HEK293 (cell line): ENCODE results near the gene RSU1.
A peak's percentile ranks its signal among the peaks of the same experiment; 100 is the strongest.

Experiments used
- CTCF ChIA-PET: fragments of 350-600 bp; formaldehyde crosslinking; extraction: SDS; loops from one replicate; lab custom pipeline; 2021; ENCODE audit warnings: antibody characterized with exemption; lab: Yijun Ruan, JAX
- POLR2A ChIA-PET: fragments of 300-600 bp; formaldehyde crosslinking; extraction: SDS; loops from one replicate; lab custom pipeline; 2020; ENCODE audit warnings: antibody characterized with exemption, inconsistent platforms; lab: Yijun Ruan, JAX
- H3K27ac ChIP-seq: fragments of 200-500 bp; sonication (Bioruptor generic); 2 replicates; pipeline ENCODE4 v1.5.1; 2014; ENCODE audit warnings: low read depth, low read length, control low read depth, inconsistent platforms; ENCODE audit errors: extremely low read depth
- H3K36me3 ChIP-seq, 2 experiments: fragments of 200-500 bp in 1 of 2; sonication (Bioruptor generic) in 1 of 2; 1 replicate in 1 of 2; 2 replicates in 1 of 2; pipeline ENCODE4 v1.5.1; 2014 to 2017; ENCODE audit warnings: inconsistent platforms in 2 of 2, low read length in 2 of 2; ENCODE audit not compliant: control insufficient read depth in 2 of 2, insufficient read depth in 1 of 2
- H3K4me1 ChIP-seq: fragments of 200-500 bp; sonication (Bioruptor generic); 2 replicates; pipeline ENCODE4 v1.5.1; 2014; ENCODE audit warnings: mild to moderate bottlenecking, low read length, inconsistent platforms; ENCODE audit not compliant: control insufficient read depth, insufficient read depth
- H3K4me3 ChIP-seq: 2 replicates; pipeline ENCODE4 v1.5.1; 2011; ENCODE audit warnings: low read depth, mild to moderate bottlenecking, control low read depth, low read length, moderate library complexity
- H3K9me3 ChIP-seq: fragments of 200-500 bp; sonication (Bioruptor generic); 2 replicates; pipeline ENCODE4 v1.5.1; 2014; ENCODE audit warnings: low read depth, low read length, inconsistent platforms; ENCODE audit not compliant: control insufficient read depth, insufficient read depth
- BCL11B ChIP-seq: fragments of 450-650 bp; formaldehyde crosslinking; IDR thresholded peaks from 2 replicates; pipeline ENCODE4 v1.5.1; 2016; ENCODE audit warnings: low read depth, missing biosample characterization, missing genetic modification characterization
- HOXA7 ChIP-seq: sonication (generic); formaldehyde crosslinking; IDR thresholded peaks from 2 replicates; pipeline ENCODE4 v1.8.1; 2022; ENCODE audit warnings: missing genetic modification reagents, borderline replicate concordance
- HOXC10 ChIP-seq: sonication (generic); formaldehyde crosslinking; IDR thresholded peaks from 2 replicates; pipeline ENCODE4 v1.8.1; 2023; ENCODE audit warnings: mild to moderate bottlenecking, missing genetic modification reagents
- KLF10 ChIP-seq: fragments of 450-650 bp; IDR thresholded peaks from 2 replicates; pipeline ENCODE4 v1.5.1; 2018; ENCODE audit warnings: missing biosample characterization, mild to moderate bottlenecking, missing genetic modification characterization
- KLF16 ChIP-seq: fragments of 450-650 bp; formaldehyde crosslinking; IDR thresholded peaks from 2 replicates; pipeline ENCODE4 v1.5.1; 2017; ENCODE audit warnings: missing biosample characterization, missing genetic modification characterization
- KLF7 ChIP-seq: fragments of 450-650 bp; formaldehyde crosslinking; IDR thresholded peaks from 2 replicates; pipeline ENCODE4 v1.5.1; 2016; ENCODE audit warnings: missing biosample characterization, missing genetic modification characterization, borderline replicate concordance
- KLF8 ChIP-seq: fragments of 450-650 bp; formaldehyde crosslinking; IDR thresholded peaks from 2 replicates; pipeline ENCODE4 v1.5.1; 2016; ENCODE audit warnings: missing biosample characterization, missing genetic modification characterization
- OVOL3 ChIP-seq: fragments of 450-650 bp; formaldehyde crosslinking; IDR thresholded peaks from 2 replicates; pipeline ENCODE4 v1.5.1; 2016; ENCODE audit warnings: missing biosample characterization, missing genetic modification characterization
- PRDM1 ChIP-seq: fragments of 450-650 bp; formaldehyde crosslinking; IDR thresholded peaks from 2 replicates; pipeline ENCODE4; 2016; ENCODE audit warnings: missing biosample characterization, missing genetic modification characterization
- REPIN1 ChIP-seq: fragments of 450-650 bp; formaldehyde crosslinking; IDR thresholded peaks from 2 replicates; pipeline ENCODE4 v1.5.1; 2017; ENCODE audit warnings: missing biosample characterization, missing genetic modification characterization, low read depth
- ZBTB17 ChIP-seq: fragments of 450-650 bp; formaldehyde crosslinking; IDR thresholded peaks from 2 replicates; pipeline ENCODE4 v1.5.1; 2016; ENCODE audit warnings: missing biosample characterization, missing genetic modification characterization
- ZBTB8A ChIP-seq: fragments of 450-650 bp; formaldehyde crosslinking; IDR thresholded peaks from 2 replicates; pipeline ENCODE4 v1.5.1; 2016; ENCODE audit warnings: missing biosample characterization, missing genetic modification characterization
- ZEB2 ChIP-seq: fragments of 450-650 bp; formaldehyde crosslinking; IDR thresholded peaks from 2 replicates; pipeline ENCODE4 v1.5.1; 2016; ENCODE audit warnings: missing biosample characterization, missing genetic modification characterization
- ZFHX2 ChIP-seq: fragments of 450-650 bp; formaldehyde crosslinking; conservative IDR thresholded peaks from 2 replicates; pipeline ENCODE4 v1.5.1; 2016; ENCODE audit warnings: missing biosample characterization, missing genetic modification characterization
- ZFP41 ChIP-seq: fragments of 450-650 bp; formaldehyde crosslinking; IDR thresholded peaks from 2 replicates; pipeline ENCODE4 v1.5.1; 2016; ENCODE audit warnings: missing biosample characterization, missing genetic modification characterization, borderline replicate concordance
- ZNF175 ChIP-seq: fragments of 450-650 bp; formaldehyde crosslinking; IDR thresholded peaks from 2 replicates; pipeline ENCODE4 v1.5.1; 2016; ENCODE audit warnings: missing biosample characterization, missing genetic modification characterization
- ZNF211 ChIP-seq: fragments of 450-650 bp; formaldehyde crosslinking; IDR thresholded peaks from 2 replicates; pipeline ENCODE4 v1.5.1; 2016; ENCODE audit warnings: low read depth, missing biosample characterization, missing genetic modification characterization
- ZNF24 ChIP-seq: fragments of 450-650 bp; formaldehyde crosslinking; IDR thresholded peaks from 2 replicates; pipeline ENCODE4 v1.5.1; 2016; ENCODE audit warnings: missing biosample characterization, missing genetic modification characterization
- ZNF404 ChIP-seq: fragments of 450-650 bp; formaldehyde crosslinking; IDR thresholded peaks from 2 replicates; pipeline ENCODE4 v1.5.1; 2017; ENCODE audit warnings: missing biosample characterization, missing genetic modification characterization
- ZNF48 ChIP-seq: fragments of 450-650 bp; formaldehyde crosslinking; IDR thresholded peaks from 2 replicates; pipeline ENCODE4 v1.5.1; 2016; ENCODE audit warnings: missing biosample characterization, missing genetic modification characterization
- ZNF510 ChIP-seq: fragments of 450-650 bp; formaldehyde crosslinking; IDR thresholded peaks from 2 replicates; pipeline ENCODE4 v1.5.1; 2018; ENCODE audit warnings: mild to moderate bottlenecking, missing genetic modification characterization, missing biosample characterization; ENCODE audit not compliant: insufficient replicate concordance
- ZNF529 ChIP-seq: fragments of 450-650 bp; formaldehyde crosslinking; IDR thresholded peaks from 2 replicates; pipeline ENCODE4 v1.5.1; 2017; ENCODE audit warnings: missing genetic modification characterization, missing biosample characterization; ENCODE audit not compliant: insufficient replicate concordance
- ZNF561 ChIP-seq: fragments of 450-650 bp; IDR thresholded peaks from 2 replicates; pipeline ENCODE4 v1.5.1; 2018; ENCODE audit warnings: missing biosample characterization, missing genetic modification characterization, borderline replicate concordance
- ZNF600 ChIP-seq: fragments of 450-650 bp; formaldehyde crosslinking; IDR thresholded peaks from 2 replicates; pipeline ENCODE4 v1.5.1; 2016; ENCODE audit warnings: missing biosample characterization, missing genetic modification characterization
- ZNF701 ChIP-seq: fragments of 450-650 bp; formaldehyde crosslinking; IDR thresholded peaks from 2 replicates; pipeline ENCODE4 v1.5.1; 2016; ENCODE audit warnings: missing biosample characterization, missing genetic modification characterization
- TF ChIP-seq, protein P1 (sequence below): fragments of 450-650 bp; formaldehyde crosslinking; IDR thresholded peaks from 2 replicates; pipeline ENCODE4 v1.5.1; 2016; ENCODE audit warnings: missing biosample characterization, missing genetic modification characterization, borderline replicate concordance
- TF ChIP-seq, protein P2 (sequence below): fragments of 450-650 bp; formaldehyde crosslinking; IDR thresholded peaks from 2 replicates; pipeline ENCODE4 v1.5.1; 2017; ENCODE audit warnings: missing biosample characterization, mild to moderate bottlenecking, missing genetic modification characterization, moderate library complexity
- TF ChIP-seq, protein P3 (sequence below): fragments of 450-650 bp; formaldehyde crosslinking; IDR thresholded peaks from 2 replicates; pipeline ENCODE4 v1.5.1; 2016; ENCODE audit warnings: missing biosample characterization, missing genetic modification characterization
- TF ChIP-seq, protein P4 (sequence below): fragments of 450-650 bp; formaldehyde crosslinking; IDR thresholded peaks from 2 replicates; pipeline ENCODE4 v1.5.1; 2016; ENCODE audit warnings: missing biosample characterization, missing genetic modification characterization

The RSU1 gene

DNA sequence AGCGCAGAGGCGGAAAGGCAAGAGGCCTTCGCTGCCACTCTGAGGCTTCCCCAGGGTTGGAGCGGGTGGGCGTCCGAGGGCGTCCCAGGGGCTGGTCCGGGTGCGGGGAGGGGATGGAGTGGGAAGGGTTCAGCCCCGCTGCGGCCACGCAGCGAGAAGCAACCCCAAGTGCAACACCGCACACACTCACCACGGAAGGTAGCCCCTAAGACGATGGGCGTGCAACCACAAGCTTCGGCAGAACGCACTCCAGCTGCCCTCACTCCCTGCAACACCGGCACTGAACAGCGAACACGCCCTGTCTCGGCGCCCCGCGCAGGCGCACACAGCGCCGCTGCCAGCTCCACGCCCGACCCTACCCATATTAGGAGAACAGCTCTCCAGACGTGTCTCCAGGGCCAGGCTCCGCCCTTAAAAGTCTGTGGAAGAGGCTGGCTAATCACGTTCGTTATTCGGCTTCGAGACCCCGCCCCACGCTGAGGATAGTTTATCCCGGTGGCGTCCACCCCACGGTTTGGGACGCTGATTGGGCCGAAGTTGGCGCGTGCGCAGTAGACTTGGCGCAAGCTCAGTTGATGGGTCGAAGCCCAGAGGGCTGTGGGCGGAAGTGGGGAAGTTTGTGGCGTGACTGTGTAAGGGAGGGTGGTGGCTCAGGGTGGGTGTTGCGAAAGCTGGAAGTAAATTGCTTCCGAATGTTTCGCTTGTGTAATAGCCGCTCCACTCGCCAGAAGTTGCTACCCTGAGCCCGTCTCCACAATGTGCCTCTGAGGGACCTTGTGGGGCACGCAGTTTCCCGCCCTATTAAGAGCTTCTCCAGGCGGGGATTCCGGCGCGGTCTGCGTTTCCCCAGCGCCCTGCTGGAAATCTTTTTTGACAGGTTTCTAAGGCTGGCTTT, at the start of gene RSU1:
Gene RSU1, minus strand, starts transcription at position 300 of the 895 bp plus-strand sequence. CDS start 343 bp downstream, outside the sequence.
- Histone ChIP-seq H3K4me1 (peaks cover 3% of the 10 kb centered on the region), H3K9me3 (no peaks in the 10 kb centered on the region), H3K36me3 (no peaks in the 10 kb centered on the region; a peak in 1 of 3 replicates), H3K4me3 (peak within 1 kb of the TSS; percentile 68), H3K27ac (peak within 1 kb of the TSS; percentile 72)
- ChIA-PET POLR2A (interaction anchor here (0.6 to 1.6 kb wide), 10 partner anchors 9 to 1512 kb away, joined by 3 to 6 read pairs (median 4); partner anchors contain the start of genes HACD1, MINDY3 and TRDMT1), CTCF (interaction anchor here (0.6 to 1.4 kb wide), 7 partner anchors 9 to 1766 kb away, joined by 3 to 10 read pairs (median 3); no protein-coding TSS in a partner anchor)
- TF ChIP-seq ZNF529 = no peak
- TF ChIP-seq, protein P1, sequence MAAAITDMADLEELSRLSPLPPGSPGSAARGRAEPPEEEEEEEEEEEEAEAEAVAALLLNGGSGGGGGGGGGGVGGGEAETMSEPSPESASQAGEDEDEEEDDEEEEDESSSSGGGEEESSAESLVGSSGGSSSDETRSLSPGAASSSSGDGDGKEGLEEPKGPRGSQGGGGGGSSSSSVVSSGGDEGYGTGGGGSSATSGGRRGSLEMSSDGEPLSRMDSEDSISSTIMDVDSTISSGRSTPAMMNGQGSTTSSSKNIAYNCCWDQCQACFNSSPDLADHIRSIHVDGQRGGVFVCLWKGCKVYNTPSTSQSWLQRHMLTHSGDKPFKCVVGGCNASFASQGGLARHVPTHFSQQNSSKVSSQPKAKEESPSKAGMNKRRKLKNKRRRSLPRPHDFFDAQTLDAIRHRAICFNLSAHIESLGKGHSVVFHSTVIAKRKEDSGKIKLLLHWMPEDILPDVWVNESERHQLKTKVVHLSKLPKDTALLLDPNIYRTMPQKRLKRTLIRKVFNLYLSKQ (tag by site-specific recombination) = no peak
- TF ChIP-seq ZNF211 (tag by site-specific recombination) = no peak
- TF ChIP-seq HOXC10 (CRISPR knock-in tag) = no peak
- peak; percentile 82; the same call in 1 of the 2 replicates for TF ChIP-seq ZNF561 (tag by site-specific recombination)
- no peak for TF ChIP-seq ZNF175 (tag by site-specific recombination)
- no peak for TF ChIP-seq BCL11B
- TF ChIP-seq ZNF404 (tag by site-specific recombination) = no peak
- peak; percentile 87 for TF ChIP-seq ZBTB8A (tag by site-specific recombination)
- peak; percentile 50; the same call in 1 of the 2 replicates for TF ChIP-seq PRDM1 (tag by site-specific recombination)
- no peak for TF ChIP-seq OVOL3 (tag by site-specific recombination)
- TF ChIP-seq, protein P2, sequence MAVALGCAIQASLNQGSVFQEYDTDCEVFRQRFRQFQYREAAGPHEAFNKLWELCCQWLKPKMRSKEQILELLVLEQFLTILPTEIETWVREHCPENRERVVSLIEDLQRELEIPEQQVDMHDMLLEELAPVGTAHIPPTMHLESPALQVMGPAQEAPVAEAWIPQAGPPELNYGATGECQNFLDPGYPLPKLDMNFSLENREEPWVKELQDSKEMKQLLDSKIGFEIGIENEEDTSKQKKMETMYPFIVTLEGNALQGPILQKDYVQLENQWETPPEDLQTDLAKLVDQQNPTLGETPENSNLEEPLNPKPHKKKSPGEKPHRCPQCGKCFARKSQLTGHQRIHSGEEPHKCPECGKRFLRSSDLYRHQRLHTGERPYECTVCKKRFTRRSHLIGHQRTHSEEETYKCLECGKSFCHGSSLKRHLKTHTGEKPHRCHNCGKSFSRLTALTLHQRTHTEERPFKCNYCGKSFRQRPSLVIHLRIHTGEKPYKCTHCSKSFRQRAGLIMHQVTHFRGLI (tag by site-specific recombination) = 0 out of 2 replicates have a peak, but pooled peaks have one; percentile 23
- TF ChIP-seq ZFHX2 = peak; percentile 93
- TF ChIP-seq KLF10 (tag by site-specific recombination) = no peak
- TF ChIP-seq, protein P3, sequence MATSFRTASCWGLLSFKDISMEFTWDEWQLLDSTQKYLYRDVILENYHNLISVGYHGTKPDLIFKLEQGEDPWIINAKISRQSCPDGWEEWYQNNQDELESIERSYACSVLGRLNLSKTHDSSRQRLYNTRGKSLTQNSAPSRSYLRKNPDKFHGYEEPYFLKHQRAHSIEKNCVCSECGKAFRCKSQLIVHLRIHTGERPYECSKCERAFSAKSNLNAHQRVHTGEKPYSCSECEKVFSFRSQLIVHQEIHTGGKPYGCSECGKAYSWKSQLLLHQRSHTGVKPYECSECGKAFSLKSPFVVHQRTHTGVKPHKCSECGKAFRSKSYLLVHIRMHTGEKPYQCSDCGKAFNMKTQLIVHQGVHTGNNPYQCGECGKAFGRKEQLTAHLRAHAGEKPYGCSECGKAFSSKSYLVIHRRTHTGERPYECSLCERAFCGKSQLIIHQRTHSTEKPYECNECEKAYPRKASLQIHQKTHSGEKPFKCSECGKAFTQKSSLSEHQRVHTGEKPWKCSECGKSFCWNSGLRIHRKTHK (tag by site-specific recombination) = no peak
- TF ChIP-seq KLF8 (tag by site-specific recombination) = peak; percentile 62
- TF ChIP-seq KLF7 (tag by site-specific recombination) = peak; percentile 21; the same call in 1 of the 2 replicates
- peak; percentile 21 for TF ChIP-seq ZNF510 (tag by site-specific recombination)
- TF ChIP-seq ZNF701 (tag by site-specific recombination) = no peak
- peak; percentile 67 for TF ChIP-seq ZEB2 (tag by site-specific recombination)
- TF ChIP-seq, protein P4, sequence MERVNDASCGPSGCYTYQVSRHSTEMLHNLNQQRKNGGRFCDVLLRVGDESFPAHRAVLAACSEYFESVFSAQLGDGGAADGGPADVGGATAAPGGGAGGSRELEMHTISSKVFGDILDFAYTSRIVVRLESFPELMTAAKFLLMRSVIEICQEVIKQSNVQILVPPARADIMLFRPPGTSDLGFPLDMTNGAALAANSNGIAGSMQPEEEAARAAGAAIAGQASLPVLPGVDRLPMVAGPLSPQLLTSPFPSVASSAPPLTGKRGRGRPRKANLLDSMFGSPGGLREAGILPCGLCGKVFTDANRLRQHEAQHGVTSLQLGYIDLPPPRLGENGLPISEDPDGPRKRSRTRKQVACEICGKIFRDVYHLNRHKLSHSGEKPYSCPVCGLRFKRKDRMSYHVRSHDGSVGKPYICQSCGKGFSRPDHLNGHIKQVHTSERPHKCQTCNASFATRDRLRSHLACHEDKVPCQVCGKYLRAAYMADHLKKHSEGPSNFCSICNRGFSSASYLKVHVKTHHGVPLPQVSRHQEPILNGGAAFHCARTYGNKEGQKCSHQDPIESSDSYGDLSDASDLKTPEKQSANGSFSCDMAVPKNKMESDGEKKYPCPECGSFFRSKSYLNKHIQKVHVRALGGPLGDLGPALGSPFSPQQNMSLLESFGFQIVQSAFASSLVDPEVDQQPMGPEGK (tag by site-specific recombination) = peak; percentile 41; the same call in 1 of the 2 replicates
- TF ChIP-seq ZNF24 (tag by site-specific recombination) = peak; percentile 74; the same call in 1 of the 2 replicates
- no peak for TF ChIP-seq ZNF48 (tag by site-specific recombination)
- no peak for TF ChIP-seq ZFP41 (tag by site-specific recombination)
- TF ChIP-seq KLF16 (tag by site-specific recombination) = peak; percentile 50
- TF ChIP-seq HOXA7 (CRISPR knock-in tag) = no peak
- peak; percentile 96 for TF ChIP-seq ZNF600 (tag by site-specific recombination)
- TF ChIP-seq ZBTB17 (tag by site-specific recombination) = peak; percentile 82
- TF ChIP-seq REPIN1 (tag by site-specific recombination) = no peak
